OCI-M2 (cell line): ENCODE results near the gene PITPNM3.

Experiments
- DNase-seq: peaks from one replicate; lab custom pipeline; 2025; ENCODE audit not compliant: unreplicated experiment; lab: John Stamatoyannopoulos, UW

The PITPNM3 gene

DNA sequence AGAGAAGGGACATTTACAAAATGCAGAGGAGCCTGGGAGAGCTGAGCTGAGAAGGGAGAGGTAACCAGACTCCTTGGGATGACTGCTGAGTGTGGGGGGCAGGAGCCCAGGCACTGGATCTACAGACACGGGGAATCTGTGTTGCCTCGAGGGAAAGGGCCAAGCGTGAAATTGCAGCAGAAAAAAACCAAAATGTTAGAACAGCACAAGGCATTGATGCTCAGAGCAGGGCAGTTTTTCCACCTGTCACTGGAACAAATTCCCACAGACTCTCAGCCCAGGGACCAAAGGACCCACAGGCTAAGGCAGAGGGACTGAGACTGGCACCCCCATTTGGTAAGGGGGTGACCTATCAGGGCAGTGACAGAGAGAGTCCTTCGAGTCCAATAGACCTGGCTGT is 2.0 kb downstream of the PITPNM3 start:
- DNase-seq = no peak

DNA sequence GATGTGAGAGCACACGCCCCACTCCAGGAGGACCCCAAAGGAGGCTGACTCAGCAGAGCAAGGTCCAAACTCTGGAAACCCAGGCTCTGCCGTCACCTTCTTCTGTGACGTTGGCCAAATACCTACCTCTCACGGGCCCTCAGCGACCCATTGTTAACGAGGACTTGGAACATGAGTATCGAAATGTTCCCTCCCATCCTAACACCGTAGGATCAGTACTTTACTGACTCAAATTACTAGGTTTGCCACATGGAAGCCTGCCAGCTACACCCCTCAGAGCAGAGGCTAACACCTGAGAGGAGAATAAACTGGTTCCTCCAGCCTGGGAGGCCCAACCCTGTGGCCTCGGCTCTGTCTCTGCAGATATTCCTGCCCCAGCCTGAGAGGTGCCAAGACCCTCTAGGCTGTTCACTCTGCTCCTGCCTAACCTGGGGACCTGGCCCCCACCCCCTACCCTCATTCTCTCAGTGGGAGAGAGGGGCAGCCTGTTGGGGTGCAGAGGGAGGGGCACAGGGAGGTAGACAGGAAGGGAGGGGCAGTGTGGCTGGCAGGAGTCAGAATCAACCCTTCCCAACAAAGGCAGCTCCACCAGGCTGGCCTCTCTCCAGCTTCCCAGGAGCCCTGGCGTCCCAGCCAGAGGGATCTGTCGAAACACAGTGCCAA is 4.4 kb downstream of the PITPNM3 start:
- DNase-seq = no peak

DNA sequence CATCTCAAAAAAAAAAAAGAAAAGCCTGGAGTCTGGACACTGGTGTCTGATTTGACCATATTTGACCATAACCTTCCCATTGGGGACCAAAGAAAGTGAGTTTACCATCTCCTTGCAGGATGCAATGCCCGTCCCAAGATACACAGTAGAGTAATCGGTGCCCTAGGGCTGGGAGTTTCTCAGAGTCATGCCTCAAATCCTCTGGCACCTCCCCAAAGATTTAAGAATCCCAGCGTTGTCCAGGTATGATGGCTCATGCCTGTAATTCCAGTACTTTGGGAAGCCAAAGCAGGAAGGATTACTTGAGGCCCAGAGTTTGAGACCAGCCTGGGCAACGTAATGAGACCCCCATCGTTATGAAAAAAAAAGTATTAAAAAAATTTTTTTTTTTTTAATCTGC is 5.0 kb downstream of the PITPNM3 start:
- DNase-seq = no peak

DNA sequence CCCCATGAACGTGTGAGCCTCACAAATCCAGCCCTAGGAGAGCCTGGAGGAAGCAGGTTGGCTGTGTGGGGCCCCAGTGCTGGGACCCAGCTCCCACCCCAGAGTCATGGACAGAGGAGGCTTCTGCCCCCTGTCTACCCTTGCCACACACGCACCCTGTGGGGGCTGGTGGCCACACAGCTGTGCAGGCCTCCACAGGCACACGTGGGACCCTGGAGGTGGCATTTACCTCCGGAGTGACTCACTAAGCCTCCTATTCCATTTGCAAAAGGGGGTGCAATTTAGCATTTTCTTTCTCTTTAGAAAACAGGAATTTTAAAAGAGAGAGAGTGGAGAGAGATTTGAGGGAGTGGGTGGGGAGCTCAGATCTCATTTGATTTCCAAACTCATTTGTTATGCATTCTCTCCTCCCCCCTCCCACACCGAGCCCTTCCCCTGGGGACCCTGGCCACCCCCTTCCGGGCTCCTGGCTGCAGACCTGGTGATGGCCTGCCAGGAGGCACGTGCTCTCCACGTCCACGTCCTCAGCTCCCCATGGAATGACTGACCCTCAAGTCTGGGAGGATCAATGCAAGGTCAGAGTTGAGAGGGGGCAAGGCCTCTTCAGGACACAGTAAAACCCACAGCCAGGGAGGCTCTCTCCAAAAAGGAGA is 6.8 kb downstream of the PITPNM3 start:
- no peak for DNase-seq

DNA sequence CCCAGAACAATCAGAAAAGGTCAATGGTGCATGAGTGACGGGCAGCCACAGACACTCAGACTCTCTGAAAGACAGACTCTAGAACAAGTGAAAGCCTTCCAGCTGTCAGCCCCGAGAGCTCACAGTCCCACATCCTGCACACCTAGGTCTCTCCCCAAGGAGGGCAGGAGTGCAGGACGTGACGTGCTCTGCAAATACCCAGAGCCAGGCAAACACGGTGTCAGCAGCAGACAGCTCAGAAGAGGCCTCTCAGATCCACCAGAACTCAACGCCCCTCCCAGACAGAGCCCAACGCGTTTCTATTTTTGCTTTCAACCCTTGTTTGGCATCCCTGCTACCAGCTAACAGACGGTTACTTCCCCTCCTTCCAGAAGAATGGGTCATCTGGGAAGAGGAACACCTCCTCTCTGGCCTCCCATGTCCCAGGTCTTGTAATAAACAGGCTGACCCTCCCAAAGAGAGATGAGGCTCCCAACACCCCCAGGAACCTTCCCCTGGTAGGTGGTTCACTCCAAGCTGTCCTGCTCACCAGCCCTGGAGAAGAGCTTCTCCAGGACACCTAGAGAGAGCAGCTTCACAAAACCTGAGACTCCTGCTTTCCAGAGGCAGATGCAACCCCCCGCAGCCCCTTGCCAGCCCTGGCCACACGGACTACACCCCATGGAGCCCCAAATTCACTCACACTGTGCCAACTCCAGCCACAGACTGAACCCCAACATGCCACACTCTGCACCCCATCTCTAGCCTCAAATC is 7.6 kb downstream of the PITPNM3 start:
- DNase-seq = no peak

DNA sequence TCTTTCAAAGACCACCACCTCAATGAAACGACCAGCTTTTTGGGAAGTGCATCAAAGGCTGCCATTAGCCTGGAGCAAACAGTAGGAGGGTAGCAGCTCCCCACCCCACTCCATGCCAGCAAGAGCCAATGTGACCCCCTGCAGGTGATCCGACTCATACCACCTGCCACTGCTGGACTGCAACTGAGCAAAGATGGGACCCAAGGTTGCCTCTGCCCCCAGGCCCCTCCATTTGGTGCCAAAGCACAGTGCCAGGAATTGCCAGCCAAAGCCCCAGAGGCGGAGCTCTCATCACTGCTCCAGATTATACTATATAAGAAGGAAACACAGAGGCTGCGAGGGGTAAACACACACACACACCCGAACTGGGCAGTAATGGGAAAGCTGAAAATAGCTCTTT is 8.3 kb downstream of the PITPNM3 start:
- DNase-seq = no peak

DNA sequence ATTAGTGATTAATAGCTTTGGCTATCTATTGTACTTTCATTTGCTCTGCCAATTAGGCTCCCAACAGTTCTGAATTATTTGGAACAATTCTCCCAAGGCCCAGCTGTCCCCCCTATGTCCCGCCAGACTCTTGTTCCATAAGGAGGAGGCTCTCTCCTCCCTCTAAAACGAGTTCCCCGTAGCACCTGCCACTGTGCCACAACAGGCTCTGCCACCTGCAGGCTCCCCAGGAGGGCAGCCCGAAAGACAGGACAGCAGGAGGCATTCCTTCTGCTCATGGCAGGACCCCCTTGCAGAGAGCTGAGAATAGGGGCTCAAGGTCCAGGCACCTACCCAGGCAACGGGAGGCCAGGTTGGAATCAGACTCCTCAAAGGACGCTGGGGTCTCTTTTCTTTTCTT is 9.0 kb downstream of the PITPNM3 start:
- no peak for DNase-seq

DNA sequence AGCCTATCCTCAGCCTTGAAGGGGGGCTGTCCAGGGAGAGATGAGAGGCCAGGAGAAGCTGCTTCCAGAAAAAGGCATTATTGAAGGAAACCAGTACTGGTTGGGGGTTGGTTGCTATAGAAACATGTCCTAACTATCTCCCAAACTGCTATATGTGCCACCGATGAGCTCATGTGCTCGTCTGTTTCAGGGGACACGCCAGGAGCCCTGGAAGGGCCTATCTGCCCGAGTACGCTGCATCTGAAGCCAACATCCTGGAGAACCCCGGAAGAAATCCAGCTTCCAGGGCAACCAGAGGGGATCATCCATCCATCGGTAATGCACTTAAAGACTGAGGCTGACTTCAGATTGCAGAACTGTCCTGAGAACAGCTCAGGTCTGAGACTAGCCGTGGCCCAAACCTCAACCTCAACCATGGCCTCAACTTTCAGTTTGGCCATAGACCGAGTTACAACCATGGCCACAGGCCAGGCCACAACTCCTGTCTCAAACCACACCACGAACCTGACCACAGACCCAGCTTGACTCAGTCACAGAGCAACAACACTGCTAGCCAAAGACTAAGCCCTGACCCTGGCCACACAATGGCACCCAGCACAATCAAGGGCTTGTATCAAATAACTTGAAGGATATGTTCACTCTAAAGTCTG is 10.2 kb downstream of the PITPNM3 start:
- DNase-seq = no peak

DNA sequence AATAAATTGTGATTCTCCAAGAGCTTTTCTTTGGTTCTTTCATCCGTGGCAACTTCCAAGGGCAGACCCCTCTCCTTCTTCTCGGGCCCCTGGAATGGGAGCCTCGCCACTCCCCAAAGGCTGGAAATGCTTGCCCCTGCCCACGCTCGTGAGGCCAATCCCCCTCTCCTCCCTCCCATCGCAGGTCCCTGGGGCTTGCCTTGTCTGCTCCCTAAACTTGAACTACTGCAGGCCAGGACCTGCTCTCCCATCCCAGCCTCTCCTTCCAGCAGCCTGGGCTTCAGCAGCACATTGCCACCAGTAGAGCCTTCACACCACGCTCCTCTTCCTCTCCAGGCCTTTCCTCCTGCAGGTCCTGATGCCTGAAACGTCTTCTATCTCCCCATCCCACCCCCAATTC is 11.1 kb downstream of the PITPNM3 start:
- DNase-seq = no peak

DNA sequence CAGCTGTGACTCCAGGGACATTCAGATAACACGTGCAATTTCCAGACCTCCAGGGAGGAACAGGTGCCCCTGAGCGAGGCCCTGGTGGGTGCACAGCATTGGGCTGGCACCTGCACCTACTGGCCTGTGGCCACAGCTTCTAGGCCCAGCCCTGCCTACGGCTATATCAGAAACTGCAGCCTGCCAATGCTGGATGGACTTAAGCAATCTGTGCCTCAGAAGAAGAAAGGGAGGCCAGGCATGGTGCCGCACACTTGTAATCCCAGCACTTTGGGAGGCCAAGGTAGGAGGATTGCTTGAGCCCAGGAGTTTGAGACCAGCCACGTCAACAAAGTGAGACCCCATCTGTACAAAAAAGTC is 12.4 kb downstream of the PITPNM3 start:
- DNase-seq = no peak

DNA sequence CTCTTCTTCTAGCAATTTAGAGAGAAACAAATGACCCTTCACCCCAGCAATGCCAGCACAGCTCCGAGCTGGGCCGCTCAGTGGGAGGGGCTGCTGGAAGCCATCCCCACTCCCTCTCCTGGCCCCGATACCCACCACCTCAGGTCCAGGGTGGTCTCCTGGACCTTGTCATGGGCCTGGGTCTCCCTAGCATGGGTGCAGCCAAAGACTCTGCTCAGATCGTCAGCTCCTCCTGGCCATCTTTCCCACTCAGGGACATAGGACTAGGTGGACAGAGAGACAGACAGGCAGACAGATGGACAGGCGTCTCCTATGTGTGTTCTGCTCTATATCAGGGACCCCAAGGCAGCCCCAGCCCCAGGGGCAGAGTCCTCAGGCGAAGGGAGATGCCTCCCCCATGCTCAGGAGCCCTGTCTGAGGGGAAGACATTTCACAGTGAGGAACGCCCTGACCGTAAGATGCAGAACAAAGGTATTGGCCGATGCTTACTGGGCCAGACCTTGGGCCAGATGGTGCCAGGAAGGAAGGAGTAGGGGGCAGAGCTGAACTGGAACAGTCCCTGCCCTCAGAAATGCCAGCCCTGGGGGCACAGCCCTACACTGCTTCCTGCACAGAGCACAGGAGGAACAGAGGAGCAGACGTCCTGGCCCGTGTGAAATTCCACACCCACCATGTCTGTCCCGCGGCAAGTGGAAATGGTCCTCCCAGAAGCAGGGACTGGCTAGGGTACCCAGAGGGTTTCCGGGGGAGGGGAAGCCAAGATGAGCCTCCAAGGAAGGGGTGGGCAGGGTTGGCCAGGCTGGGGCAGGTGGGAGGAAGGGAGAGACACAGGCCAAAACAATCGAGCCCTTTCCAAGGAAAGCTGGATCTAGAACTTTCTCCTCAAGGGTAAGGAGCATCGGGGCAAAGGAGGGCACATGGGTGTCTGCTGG is 13.0 kb downstream of the PITPNM3 start:
- DNase-seq = no peak

DNA sequence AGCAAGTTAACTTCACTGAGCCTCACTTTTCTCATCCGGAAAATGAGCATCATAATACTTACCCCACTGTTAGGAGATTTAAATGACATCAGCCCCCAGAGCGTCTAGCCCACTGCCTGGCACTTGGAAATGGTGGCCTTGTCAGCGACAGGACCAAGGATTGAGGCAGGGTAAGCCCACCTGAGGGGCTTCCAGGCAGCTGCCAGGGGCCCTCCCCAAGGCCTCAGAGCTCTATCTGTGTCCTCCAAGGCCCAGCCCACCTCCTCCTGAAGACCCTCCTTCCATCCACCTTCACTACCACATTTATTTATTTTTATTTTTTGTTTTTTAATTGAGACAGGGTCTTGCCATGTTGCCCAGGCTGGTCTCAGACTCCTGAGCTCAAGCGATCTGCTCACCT is 13.8 kb downstream of the PITPNM3 start:
- no peak for DNase-seq

DNA sequence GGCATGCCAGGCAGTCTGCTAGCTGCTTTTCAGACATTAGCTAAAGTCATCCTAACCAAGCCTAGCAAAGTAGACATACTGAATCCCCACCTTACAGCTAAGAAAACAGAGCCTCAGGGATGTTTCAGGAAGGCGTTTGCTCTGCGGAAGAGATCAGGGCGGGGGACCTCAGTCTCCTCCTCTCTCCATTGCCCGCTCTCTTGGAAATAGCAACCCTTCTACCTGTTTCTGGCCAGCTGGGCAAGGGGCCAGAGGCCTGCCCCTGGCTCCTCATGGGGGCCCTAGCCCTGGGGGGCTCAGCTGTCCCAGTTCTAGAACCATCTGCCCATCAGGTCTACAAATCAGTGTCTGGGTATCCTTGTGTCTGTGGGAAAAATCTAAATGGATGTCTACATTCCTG is 14.5 kb downstream of the PITPNM3 start:
- DNase-seq = no peak

DNA sequence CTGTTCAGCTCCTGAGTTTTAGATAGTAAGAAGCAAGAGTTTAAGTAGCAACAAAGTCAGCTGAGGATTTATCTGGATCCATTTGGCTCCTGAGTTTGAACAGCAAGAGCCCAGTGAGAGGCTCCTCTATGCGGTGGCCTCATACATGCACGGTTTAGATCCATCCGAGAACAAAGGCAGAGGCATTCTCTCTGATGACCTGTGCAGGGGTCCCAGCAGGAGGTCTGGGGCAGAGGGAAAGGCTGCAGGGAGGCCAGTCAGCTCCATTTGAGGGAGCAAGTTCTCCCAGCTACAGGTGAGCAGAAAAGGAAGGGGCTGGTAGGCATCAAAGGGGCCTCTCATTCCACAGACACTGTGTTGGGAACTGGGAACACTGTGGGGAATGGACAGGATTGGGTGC is 16.5 kb downstream of the PITPNM3 start:
- no peak for DNase-seq

DNA sequence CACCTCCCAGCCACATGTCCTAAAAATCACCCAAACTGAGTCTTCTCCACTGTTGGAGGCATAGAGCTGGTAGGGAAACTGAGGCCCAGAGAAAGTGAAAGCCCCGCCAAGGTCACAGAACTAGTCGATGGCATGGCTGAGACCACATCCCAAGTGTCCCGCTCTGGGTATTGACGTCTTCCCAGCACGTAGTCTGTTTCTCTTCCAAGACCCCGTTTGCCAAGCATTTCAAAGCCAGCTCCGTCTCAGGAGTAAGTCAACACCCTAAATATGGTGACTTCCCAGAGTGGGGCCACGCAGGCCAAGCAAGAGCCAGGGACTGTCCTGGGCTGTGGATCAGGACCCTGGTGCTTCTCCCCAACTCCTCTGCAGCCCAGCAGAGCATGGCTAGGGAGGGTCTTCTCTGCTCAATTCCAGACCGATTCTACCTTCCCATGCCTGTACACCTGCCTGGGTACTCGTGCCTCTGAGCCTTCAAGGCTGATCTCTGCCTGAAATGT is 19.7 kb downstream of the PITPNM3 start:
- no peak for DNase-seq

DNA sequence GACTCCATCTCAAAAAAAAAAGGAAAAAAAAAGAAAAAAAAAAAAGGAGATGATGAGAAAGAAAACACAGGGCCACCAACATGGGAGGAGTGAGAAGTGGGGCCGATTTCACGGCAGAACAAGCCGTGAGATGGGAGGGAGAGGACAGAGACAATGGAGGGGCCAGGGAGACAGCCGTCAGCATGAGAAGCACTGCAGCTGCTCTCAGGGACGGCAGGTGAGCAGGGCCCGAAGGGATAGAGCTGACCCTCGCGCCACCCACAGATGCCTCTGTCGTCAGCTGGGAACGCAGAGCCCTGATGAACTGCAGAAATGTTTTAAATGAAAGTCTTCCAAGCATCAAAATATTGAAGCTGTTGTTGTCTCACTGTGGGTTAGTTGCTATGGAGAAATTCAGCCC is 20.3 kb downstream of the PITPNM3 start:
- DNase-seq = no peak

DNA sequence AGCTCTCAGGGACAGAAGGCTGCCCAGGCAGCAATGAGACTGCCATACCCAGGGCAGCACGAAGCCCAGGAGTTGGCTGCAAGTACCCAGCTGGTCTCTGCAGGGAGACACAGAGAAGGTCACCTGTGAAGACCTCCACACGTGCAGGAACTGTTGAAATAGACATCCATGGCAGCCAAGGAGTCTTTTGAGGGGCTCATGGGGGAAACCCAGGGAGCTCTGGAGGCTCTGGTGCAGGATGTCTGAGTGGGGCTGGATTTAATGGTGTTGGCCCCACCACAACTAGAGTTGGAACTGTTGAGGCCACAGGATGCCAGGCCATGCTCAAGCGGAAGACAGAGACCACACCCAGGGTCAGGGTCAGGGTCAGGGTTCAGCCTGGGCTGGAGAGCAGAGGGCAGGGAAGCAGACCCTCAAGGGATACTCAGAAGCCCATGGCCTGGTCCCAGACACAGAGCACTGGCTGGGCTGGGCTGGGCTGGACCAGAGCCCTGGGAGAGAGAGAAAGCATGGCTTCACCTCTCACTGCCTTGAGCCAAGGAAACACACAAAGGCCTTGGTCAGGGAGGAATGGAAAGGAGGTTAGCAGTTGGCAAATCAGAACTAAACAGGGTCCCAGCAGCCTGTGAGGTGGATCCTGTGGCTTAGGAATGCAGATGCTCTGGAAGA is 21.4 kb downstream of the PITPNM3 start:
- no peak for DNase-seq

DNA sequence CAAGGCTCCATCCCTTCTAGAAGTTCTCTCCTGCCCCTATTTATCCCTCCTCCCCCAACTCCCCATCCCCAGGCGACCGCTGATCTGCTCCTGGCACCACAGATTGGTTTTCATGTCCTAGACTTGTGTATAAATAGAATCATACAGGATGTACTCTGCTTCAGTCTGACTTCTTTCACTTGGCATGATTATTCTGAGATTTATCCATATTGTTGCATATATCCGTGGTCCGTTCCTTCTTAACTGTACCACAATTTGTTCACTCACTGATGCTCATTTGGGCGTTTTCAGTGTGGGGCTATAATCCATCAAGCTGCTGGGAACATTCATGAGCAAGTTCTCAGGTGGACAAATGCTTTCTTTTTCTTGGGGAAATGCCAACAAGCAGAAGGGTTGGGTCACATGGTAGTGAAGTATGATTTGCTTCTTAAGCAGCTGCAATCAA is 23.9 kb downstream of the PITPNM3 start:
- DNase-seq = no peak

DNA sequence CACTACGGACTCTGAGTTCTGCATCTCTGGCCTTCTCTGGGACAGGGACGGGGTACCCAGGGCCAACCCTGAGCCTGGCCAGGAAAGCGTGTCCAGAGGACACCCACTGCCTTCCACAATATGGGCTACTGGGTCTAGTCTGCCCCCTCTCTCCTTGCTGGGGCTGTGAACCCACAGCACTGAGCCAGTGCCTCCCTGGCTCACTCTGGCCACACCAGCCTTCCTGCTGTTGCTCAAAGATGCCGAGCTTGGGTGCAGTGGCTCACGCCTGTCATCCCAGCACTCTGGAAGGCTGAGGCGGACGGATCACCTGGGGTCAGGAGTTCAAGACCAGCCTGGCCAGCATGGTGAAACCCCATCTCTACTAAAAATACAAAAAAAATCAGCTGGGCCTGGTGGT is 24.8 kb downstream of the PITPNM3 start:
- no peak for DNase-seq

DNA sequence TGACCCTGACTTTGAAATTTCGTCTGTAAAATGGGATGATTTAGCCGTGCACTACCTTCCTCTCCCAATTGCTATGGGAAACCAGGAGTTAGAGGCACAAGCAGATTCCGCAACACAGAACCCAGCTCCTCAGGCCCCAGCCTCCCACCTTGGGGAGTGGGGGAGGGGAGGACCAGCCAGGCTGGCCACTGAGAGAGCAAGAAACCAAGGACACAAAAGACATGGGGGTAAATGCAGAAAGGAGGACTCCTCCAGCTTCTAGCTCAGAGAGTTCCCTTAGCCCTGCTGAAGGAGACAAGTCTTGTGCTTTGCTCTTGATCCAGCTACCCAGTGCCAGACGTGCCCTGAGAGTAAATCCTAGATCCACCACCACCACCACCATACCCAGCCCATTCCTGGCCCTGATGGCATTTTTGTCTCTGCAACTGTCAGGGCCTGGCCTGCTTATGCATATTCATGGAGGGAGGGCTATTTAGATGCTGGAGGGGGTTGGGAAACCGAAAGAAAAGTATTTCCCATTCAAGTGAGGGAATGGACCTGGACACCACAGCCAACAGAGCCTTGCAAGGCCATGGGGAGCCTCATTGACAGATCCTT is 25.9 kb downstream of the PITPNM3 start:
- DNase-seq = no peak
